GM18909 (cell line): Measurements from ENCODE around the gene EIF2B2.

Experiments
- ATAC-seq: cut with Tn5 transposase; IDR thresholded peaks from one replicate; pipeline ENCODE4 v1.9.1; 2021; ENCODE audit warnings: mild to moderate bottlenecking; ENCODE audit not compliant: unreplicated experiment, poor library complexity

Gene EIF2B2

DNA sequence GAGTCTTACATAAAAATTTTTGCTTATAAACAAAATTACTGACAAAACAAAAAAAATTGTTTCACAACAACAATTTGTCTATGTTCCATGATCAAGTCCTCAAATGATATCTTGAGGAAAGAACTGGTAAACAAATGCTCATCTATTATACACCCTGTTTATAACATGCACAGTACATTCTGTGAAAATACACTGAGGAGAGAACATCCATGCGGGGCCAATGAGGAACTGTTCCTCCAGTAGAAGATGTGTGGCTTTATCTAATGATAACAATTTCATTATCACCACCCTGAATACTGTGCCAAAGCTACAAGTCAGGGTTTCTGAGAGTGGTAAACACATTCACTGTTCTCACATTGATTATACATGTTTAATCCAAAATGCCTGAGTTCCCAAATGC, 37.8 kb downstream of the EIF2B2 start:
- ATAC-seq: no peak

GRCh38 chr14:75040959-75041358, 38.2 kb downstream of the EIF2B2 start:
- ATAC-seq: no peak

DNA sequence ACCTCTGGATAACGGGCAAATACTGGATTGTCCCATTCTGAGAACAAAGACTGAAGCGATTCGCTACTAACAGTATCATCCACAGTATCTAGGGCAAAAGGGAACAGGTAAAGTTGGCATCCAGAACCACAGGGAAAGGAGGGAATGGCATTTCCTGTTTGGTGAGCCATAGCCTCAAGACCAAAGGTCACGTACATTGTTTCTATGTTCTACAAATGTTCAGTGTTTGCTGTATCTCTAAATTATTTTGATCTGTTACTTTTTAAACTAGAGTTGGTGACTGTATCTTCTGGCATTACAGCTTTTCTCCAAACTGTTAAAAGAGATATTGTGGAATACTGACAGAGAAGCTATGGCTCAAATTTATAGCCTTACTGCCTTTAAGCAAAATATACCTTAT, 38.9 kb downstream of the EIF2B2 start:
- ATAC-seq: no peak

DNA sequence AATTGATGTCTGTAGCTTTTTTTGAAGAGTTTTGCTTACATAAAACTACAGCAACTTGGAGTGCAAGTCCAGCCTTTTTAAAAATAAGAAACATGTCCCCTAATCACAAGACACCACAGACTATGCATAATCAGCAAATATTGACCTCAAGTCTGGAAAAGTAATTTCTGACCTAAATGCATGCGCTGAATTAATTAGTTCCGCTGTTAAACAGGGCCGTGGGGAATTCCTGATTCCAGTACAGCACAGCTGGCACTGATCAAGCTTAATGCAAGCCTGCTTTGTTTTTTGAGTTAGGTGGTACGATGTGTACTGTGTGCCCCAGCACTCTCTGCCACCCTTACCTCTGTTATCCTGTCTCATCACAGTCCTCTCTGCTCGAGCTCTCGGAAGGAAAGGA, 39.3 kb downstream of the EIF2B2 start:
- no peak for ATAC-seq

GRCh38 chr14:75044322-75044721, 41.6 kb downstream of the EIF2B2 start:
- ATAC-seq: no peak

- ATAC-seq: no peak
Observed at GRCh38 chr14:75044752-75045151, 42.0 kb downstream of the EIF2B2 start.

DNA sequence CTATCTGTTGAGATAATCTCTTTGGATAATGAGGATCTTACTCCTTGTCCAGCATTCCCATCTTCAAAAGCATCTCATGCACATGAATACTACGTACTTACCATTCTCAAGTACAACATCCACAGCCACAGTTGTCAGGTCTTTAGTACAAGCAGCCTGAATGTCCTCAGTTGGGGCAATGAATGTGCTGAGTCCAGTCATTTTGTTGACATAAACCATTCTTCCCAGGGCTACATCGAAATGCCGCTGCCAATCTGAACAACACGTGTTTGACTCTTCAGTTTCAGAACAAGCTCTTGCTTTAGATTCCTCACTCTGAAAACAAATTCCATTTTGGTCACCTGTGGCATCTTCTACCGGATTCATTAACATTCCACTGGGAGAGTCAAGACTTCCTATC, 43.6 kb downstream of the EIF2B2 start:
- ATAC-seq: no peak

- no peak for ATAC-seq
Observed at GRCh38 chr14:75046899-75047298, 44.2 kb downstream of the EIF2B2 start.

DNA sequence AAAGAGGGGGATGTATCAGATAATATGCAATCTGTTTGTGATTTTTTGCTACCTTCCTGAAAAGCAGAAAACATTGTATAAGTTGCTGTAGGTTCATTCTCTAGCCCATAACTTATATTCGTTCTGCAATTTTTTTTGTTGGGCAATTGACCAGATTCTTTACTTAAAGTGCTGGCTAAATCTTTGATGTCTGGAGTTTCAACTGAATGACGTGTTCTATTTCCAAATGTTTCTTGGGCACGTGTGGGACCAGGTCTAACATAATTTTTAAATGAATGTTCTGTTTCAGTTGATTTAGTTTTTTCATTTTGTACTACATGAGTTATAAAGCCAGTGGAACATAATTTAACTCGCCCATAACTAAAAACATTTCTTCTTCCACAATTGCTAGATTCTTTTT, 44.8 kb downstream of the EIF2B2 start:
- ATAC-seq: no peak

GRCh38 chr14:75048101-75048500, 45.4 kb downstream of the EIF2B2 start:
- no peak for ATAC-seq

- no peak for ATAC-seq
Observed at GRCh38 chr14:75049136-75049535, 46.4 kb downstream of the EIF2B2 start.

DNA sequence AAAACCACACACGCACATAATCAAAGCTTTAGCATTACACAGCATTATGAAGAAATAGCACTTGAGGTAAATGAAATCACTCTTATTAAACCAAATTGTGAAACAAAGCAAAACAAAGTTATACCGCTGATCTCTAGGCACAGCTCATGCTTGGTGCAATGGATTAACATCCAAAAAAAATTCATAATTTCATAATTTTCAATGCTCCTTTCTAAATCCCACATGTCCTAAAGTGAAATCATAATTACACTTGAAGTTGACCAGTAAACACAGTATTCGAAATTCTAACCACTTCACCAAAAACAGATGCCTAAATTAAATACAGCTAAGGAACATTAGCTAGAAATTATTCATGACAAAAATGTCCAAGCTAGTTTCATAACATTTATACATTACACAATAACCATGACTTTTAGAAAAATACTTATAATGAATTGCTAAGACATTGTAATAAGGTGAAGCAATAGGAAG, 47.0 kb downstream of the EIF2B2 start:
- ATAC-seq: no peak

GRCh38 chr14:75050852-75051555, 48.3 kb downstream of the EIF2B2 start, which contains the start of gene MLH3:
Gene MLH3 (minus strand): TSS chr14:75051467. CDS start chr14:75049655, 1,812 bp downstream.
- peak; percentile 72 for ATAC-seq

DNA sequence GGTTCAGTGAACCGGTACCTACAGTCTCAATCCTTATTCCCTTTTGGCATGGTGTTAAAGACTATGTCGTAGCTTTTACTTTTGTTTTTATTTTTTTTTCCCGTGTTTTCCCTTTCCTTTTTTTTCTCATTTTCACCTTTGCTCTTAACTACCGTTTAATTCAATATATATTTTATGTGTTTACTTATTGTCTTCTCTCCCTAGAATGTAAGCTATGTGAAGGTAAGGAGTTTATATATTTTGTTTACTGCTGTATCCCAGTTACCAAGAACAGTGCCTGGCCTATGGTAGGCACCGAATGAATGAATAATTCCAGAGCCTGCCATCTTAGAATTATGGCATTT, 48.8 kb downstream of the EIF2B2 start:
- no peak for ATAC-seq

GRCh38 chr14:75053396-75054291, 50.9 kb downstream of the EIF2B2 start:
- no peak for ATAC-seq

- ATAC-seq: no peak
Observed at GRCh38 chr14:75054421-75054820, 51.7 kb downstream of the EIF2B2 start.

GRCh38 chr14:75059642-75060041, 56.9 kb downstream of the EIF2B2 start:
- no peak for ATAC-seq

GRCh38 chr14:75060420-75060819, 57.7 kb downstream of the EIF2B2 start:
- ATAC-seq: no peak
